Muscle layer of duodenum (tissue), 2 donors: ENCODE results near the gene PDCD1.

ENCODE experiments used
- H3K27ac ChIP-seq: one replicate; pipeline ENCODE4 v1.7.0; 2013; ENCODE audit warnings: mild to moderate bottlenecking, low read length
- H3K27me3 ChIP-seq: one replicate; pipeline ENCODE4 v1.7.0; 2013; ENCODE audit warnings: low read depth, mild to moderate bottlenecking, control low read depth, low read length
- H3K36me3 ChIP-seq, 2 donors: one replicate each; pipeline ENCODE4 v1.7.0; 2013; ENCODE audit warnings: low read length in 2 of 2, control low read depth in 1 of 2, mild to moderate bottlenecking in 1 of 2; ENCODE audit not compliant: insufficient read depth in 2 of 2, control insufficient read depth in 1 of 2
- H3K4me1 ChIP-seq, 2 donors: one replicate each; pipeline ENCODE4 v1.7.0; 2013; ENCODE audit warnings: low read length in 2 of 2, mild to moderate bottlenecking in 2 of 2, control low read depth in 1 of 2, moderate library complexity in 1 of 2; ENCODE audit not compliant: insufficient read depth in 2 of 2, control insufficient read depth in 1 of 2
- H3K4me3 ChIP-seq, 2 donors: one replicate each; pipeline ENCODE4 v1.7.0; 2013; ENCODE audit warnings: low read length in 2 of 2, low read depth in 1 of 2, mild to moderate bottlenecking in 1 of 2
- H3K9me3 ChIP-seq, 2 donors: one replicate each; pipeline ENCODE4 v1.7.0; 2013; ENCODE audit warnings: low read length in 2 of 2, control low read depth in 1 of 2, mild to moderate bottlenecking in 1 of 2; ENCODE audit not compliant: control insufficient read depth in 1 of 2
- donor health status: healthy.

Gene PDCD1

DNA sequence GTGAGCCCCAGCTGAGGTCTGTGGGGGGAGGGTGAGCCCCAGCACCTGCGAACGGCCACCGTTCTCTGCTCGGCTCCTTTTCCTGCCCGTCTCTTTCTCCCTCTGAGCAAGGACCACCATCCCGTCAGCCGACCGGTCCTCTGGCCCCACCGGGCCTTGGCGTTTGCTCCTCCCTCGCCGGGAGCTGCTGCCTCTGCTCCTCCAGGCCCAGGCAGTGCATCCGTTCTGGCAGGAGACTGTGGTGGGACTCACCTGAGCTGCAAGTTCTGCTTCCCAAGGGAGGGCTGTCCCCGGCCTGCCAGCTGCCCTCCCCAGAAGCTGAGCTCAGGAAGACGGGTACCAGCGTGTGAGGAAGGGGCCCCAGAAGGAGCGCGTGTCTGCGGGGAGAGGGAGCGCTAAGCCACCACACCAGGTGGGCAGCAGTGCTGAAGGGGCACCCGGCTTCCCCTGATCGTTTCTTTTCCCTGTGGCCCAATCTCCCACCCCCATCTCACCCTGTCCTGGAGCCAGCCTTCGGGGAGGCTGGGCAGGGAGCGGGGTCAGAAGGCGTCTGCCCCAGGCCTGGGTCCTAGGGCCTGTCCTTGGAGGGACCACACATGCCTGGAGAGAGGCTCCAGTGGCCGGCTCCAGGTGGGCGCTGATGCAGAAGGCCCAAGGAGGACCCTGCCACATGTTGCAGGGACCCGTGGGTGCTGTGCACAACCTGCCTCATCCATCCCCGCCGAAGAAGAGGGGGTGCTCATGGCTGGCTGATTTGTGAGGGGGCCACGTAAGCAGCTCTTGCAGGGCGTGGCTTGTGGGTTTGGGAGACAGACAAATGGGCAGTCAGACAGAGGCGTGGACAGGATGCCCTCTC lies 8.3 kb upstream of the PDCD1 start:
- Histone ChIP-seq H3K27ac (no peak overlapping the region), H3K27me3 (peaks cover 32% of the 10 kb centered on the region), H3K9me3 (no peaks in the 10 kb centered on the region), H3K4me3 (no peak overlapping the region), H3K4me1 (peaks cover 0 to 5% of the 10 kb centered on the region in 2 donors), H3K36me3 (no peaks in the 10 kb centered on the region)

DNA sequence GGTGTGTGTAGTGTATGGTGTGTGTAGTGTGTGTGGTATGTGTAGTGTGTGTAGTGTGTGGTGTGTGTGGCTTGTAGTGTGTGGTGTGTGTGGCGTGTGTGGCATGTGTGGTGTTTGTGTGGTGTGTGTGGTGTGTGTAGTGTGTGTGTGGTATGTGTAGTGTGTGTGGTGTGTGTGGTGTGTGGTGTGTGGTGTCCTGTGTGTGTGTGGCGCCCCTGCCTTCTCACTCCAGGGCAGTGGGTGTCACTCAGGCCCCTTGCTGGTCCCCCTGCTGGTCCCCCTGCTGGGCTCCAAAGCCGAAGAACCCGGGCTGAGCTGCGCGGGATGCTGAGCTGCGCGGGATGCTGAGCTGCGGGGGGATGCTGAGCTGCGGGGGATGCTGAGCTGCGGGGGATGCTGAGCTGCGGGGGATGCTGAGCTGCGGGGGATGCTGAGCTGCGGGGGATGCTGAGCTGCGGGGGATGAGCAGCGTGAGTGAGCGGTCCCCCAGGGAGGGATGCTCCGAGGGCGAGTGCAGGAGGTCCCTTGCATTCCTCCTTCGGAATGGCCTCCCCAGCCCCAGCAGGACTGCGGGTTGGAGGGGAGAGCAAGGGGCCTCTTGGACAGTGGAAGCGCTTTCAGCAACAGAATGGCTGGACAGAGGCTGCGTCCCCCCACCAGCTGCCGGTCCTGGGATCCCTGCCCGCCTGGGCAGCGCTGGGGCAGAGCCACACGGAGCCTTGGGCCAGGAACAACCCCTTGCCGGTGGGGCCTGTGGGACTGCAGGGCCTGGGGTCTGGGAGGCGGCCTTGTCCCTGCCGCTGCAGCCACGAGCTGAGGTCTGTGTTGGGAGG lies 7.5 kb upstream of the PDCD1 start:
- H3K4me1 ChIP-seq = peaks cover 0 to 5% of the 10 kb centered on the region in 2 donors
- H3K27ac ChIP-seq = no peak overlapping the region
- H3K4me3 ChIP-seq = no peak overlapping the region
- peaks cover 36% of the 10 kb centered on the region for H3K27me3 ChIP-seq
- H3K9me3 ChIP-seq = no peaks in the 10 kb centered on the region
- no peaks in the 10 kb centered on the region for H3K36me3 ChIP-seq

DNA sequence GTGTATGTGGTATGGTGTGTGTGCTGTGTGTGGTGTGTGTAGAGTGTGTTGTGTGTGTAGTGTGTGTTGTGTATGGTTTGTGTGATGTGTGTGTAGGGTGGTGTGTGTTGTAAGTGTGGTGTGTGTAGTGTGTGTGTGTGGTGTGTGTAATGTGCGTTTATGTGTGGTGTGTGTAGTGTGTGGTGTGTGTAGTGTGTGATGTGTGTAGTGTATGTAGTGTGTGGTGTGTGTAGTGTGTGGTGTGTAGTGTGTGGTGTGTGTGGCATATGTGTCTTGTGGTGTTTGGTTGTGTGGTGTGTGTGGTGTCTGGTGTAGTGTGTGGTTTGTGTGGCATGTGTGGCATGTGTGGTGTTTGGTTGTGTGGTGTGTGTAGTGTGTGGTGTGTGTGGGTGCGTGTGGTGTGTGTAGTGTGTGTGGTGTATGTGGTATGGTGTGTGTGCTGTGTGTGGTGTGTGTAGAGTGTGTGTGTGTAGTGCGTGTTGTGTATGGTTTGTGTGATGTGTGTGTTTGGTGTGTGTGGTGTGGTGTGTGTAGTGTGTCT lies 6.8 kb upstream of the PDCD1 start:
- no peaks in the 10 kb centered on the region for H3K9me3 ChIP-seq
- no peak overlapping the region for H3K27ac ChIP-seq
- peaks cover 36% of the 10 kb centered on the region for H3K27me3 ChIP-seq
- no peak overlapping the region for H3K4me3 ChIP-seq
- H3K4me1 ChIP-seq = peaks cover 0 to 10% of the 10 kb centered on the region in 2 donors
- H3K36me3 ChIP-seq = no peaks in the 10 kb centered on the region

- H3K4me3 ChIP-seq = no peak overlapping the region
- no peaks in the 10 kb centered on the region for H3K36me3 ChIP-seq
- H3K4me1 ChIP-seq = peaks cover 5 to 16% of the 10 kb centered on the region in 2 donors
- H3K9me3 ChIP-seq = no peaks in the 10 kb centered on the region
- H3K27me3 ChIP-seq = peaks cover 36% of the 10 kb centered on the region
- H3K27ac ChIP-seq = no peak overlapping the region
Measured at GRCh38 chr2:241864850-241865213, 6.1 kb upstream of the PDCD1 start.

GRCh38 chr2:241864168-241864849 lies 5.6 kb upstream of the PDCD1 start:
- Histone ChIP-seq H3K27me3 (peaks cover 36% of the 10 kb centered on the region), H3K4me1 (peaks cover 5 to 17% of the 10 kb centered on the region in 2 donors), H3K4me3 (no peak overlapping the region), H3K36me3 (no peaks in the 10 kb centered on the region), H3K9me3 (no peaks in the 10 kb centered on the region), H3K27ac (no peak overlapping the region)

GRCh38 chr2:241863536-241863954 lies 4.9 kb upstream of the PDCD1 start:
- H3K27ac ChIP-seq = no peak overlapping the region

GRCh38 chr2:241862775-241863535 lies 4.3 kb upstream of the PDCD1 start:
- Histone ChIP-seq H3K4me1 (peaks cover 5 to 23% of the 10 kb centered on the region in 2 donors), H3K36me3 (no peaks in the 10 kb centered on the region), H3K27me3 (peaks cover 35% of the 10 kb centered on the region), H3K9me3 (no peaks in the 10 kb centered on the region), H3K27ac (no peak overlapping the region), H3K4me3 (no peak overlapping the region)

More at GRCh38 chr2:241863536-241863954, 4.9 kb upstream of the PDCD1 start:
- no peaks in the 10 kb centered on the region for H3K36me3 ChIP-seq
- H3K27me3 ChIP-seq = peaks cover 36% of the 10 kb centered on the region
- no peak overlapping the region for H3K4me3 ChIP-seq
- no peaks in the 10 kb centered on the region for H3K9me3 ChIP-seq
- peaks cover 5 to 23% of the 10 kb centered on the region in 2 donors for H3K4me1 ChIP-seq

GRCh38 chr2:241862093-241862492 lies 3.4 kb upstream of the PDCD1 start:
- H3K27me3 ChIP-seq = peaks cover 27% of the 10 kb centered on the region
- H3K9me3 ChIP-seq = no peaks in the 10 kb centered on the region
- H3K4me1 ChIP-seq = peaks cover 5 to 23% of the 10 kb centered on the region in 2 donors
- H3K36me3 ChIP-seq = no peaks in the 10 kb centered on the region
- H3K27ac ChIP-seq = no peak overlapping the region
- H3K4me3 ChIP-seq = no peak overlapping the region

- Histone ChIP-seq H3K27me3 (peaks cover 26% of the 10 kb centered on the region), H3K4me3 (no peak overlapping the region), H3K9me3 (no peaks in the 10 kb centered on the region), H3K4me1 (peaks cover 5 to 23% of the 10 kb centered on the region in 2 donors), H3K36me3 (no peaks in the 10 kb centered on the region), H3K27ac (no peak overlapping the region)
Measured at GRCh38 chr2:241861264-241861663, 2.6 kb upstream of the PDCD1 start.

GRCh38 chr2:241860184-241861078 lies 1.7 kb upstream of the PDCD1 start:
- Histone ChIP-seq H3K9me3 (no peaks in the 10 kb centered on the region), H3K4me3 (peak overlapping the region in 1 of 2 donors; percentile 14), H3K27me3 (peaks cover 20% of the 10 kb centered on the region), H3K36me3 (no peaks in the 10 kb centered on the region), H3K27ac (peak overlapping the region; percentile 56), H3K4me1 (peaks cover 5 to 23% of the 10 kb centered on the region in 2 donors)
